Measurements from ENCODE around the gene KRTAP1-5. TPM values are rescaled to one million over a fixed set of nuclear protein-coding genes. Genes with fewer than 3 reads are reported as not detected.

The KRTAP1-5 gene
- total RNA-seq, 2 donors from 2014 or later: not detected

DNA sequence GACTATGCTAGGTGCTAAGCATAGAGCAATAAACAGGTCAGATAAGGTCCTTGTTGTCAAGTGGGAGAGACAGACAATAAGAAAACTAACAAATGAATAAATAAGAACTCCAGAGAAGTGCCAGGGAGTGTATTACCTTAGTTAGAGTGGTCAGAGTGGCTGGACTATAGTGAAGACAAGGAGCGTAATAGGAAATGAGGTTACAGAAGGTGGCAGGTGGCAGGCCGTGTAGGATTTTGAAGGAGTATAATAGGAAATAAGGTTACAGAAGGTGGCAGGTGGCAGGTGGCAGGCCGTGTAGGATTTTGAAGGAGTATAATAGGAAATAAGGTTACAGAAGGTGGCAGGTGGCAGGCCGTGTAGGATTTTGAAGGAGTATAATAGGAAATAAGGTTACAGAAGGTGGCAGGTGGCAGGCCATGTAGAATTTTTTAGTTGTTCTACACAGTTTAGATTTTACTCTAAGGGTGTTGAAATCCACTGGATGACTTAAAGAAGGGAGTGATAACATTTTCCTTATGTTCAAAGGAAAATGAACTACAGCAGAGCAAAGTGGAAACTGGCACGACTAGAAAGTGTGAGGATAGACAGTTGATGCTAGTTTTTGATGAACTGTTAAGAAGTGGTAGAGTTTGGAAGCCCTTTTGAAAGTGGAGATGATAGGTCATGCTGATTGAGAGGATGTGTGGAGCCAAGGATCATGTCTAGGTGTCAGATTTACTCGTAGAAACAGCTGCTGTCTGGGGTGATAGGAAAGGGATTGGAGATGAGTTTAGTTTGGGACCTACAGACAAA is 14.5 kb downstream of the KRTAP1-5 start:
- no peak for DNase-seq
- no peaks in the 10 kb centered on the region for H3K27me3 ChIP-seq
- no peaks in the 10 kb centered on the region for H3K9me3 ChIP-seq
- TF ChIP-seq, protein P1, sequence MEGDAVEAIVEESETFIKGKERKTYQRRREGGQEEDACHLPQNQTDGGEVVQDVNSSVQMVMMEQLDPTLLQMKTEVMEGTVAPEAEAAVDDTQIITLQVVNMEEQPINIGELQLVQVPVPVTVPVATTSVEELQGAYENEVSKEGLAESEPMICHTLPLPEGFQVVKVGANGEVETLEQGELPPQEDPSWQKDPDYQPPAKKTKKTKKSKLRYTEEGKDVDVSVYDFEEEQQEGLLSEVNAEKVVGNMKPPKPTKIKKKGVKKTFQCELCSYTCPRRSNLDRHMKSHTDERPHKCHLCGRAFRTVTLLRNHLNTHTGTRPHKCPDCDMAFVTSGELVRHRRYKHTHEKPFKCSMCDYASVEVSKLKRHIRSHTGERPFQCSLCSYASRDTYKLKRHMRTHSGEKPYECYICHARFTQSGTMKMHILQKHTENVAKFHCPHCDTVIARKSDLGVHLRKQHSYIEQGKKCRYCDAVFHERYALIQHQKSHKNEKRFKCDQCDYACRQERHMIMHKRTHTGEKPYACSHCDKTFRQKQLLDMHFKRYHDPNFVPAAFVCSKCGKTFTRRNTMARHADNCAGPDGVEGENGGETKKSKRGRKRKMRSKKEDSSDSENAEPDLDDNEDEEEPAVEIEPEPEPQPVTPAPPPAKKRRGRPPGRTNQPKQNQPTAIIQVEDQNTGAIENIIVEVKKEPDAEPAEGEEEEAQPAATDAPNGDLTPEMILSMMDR (IDR thresholded peaks at IDR 0.05): no peak
- H3K27ac ChIP-seq: no peak overlapping the region
- no peak overlapping the region for H3K4me3 ChIP-seq
- intact Hi-C loops (cut with DNase I): no loop called here
- no peaks in the 10 kb centered on the region for H3K4me1 ChIP-seq
- no peaks in the 10 kb centered on the region for H3K36me3 ChIP-seq
- no peak overlapping the region for H3K9ac ChIP-seq (ENCODE audit: low read depth in 2 of 2, low read length in 2 of 2)

DNA sequence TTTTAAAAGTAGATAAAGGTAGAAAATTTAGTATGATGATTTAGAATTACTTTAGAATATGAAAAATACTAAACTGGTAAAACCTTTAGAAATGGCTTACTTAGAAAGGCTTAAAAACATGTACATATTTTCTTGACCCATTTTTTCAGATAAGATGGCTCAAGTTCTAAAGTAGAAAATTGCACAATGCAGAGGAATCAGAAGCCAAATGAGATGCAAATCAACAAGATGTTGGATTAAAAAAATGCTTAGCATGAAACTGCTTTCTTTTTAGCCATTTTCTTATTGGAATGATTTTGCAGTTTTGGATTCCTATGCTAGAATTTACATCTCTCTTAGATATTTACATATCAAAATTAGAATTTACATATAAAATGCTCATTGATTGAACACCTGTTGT is 16.6 kb downstream of the KRTAP1-5 start:
- Histone ChIP-seq H3K27me3 (no peaks in the 10 kb centered on the region), H3K36me3 (no peaks in the 10 kb centered on the region), H3K4me3 (no peak overlapping the region)

DNA sequence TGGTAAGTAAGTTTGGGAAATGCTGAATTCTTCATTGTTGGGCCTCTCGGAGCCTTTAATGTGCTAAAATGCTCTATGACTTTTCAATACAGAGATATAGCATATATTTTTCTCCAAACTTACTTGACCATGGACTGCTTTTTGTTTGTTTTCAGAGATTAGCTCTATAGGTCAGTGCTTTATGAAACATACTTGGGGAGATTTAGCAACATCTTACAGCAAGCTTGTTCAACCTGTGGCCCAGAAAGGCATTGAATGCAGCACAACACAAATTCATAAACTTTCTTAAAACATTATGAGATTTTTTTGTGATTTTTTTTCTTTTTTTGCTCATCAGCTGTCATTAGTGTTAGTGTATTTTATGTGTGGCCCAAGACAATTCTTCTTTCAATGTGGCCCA is 17.1 kb downstream of the KRTAP1-5 start:
- no peaks in the 10 kb centered on the region for H3K9me3 ChIP-seq
- DNase-seq: no peak
- H3K9ac ChIP-seq (ENCODE audit: low read depth in 2 of 2, low read length in 2 of 2): no peak overlapping the region
- no peaks in the 10 kb centered on the region for H3K36me3 ChIP-seq
- no peak overlapping the region for H3K27ac ChIP-seq
- intact Hi-C loops (cut with DNase I): no loop called here
- no peaks in the 10 kb centered on the region for H3K27me3 ChIP-seq
- no peaks in the 10 kb centered on the region for H3K4me1 ChIP-seq
- H3K4me3 ChIP-seq: no peak overlapping the region
- TF ChIP-seq, protein P1 (IDR thresholded peaks at IDR 0.05): no peak

More for the DNA sequence above, 16.6 kb downstream of the KRTAP1-5 start:
- Histone ChIP-seq H3K27ac (no peak overlapping the region), H3K9me3 (no peaks in the 10 kb centered on the region), H3K4me1 (no peaks in the 10 kb centered on the region), H3K9ac (ENCODE audit: low read depth in 2 of 2, low read length in 2 of 2) (no peak overlapping the region)
- intact Hi-C loops (cut with DNase I): no loop called here
- no peak for DNase-seq
- TF ChIP-seq, protein P1 (IDR thresholded peaks at IDR 0.05): no peak

DNA sequence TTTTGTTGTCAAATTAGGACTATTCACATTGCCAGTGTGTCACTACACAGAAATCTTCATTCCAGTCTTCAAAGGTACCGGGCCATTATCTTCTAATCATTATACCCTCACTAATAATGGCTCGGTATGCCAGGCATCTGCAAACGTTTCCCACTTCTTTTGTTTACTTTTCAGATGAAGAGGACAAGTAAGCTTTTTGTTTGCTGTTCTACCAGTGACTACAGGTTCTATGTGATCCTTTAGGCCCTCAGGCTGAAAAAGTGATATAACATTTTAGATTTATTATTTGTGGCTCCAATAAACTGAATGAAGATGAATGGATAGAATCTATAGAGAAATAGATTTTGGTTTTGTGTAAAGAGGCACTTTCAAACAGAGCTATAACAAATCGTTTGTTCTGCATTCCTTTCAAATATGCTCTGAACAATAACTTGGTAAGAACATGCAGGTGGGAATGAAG is 17.7 kb downstream of the KRTAP1-5 start:
- Histone ChIP-seq H3K4me3 (no peak overlapping the region), H3K27me3 (no peaks in the 10 kb centered on the region)

DNA sequence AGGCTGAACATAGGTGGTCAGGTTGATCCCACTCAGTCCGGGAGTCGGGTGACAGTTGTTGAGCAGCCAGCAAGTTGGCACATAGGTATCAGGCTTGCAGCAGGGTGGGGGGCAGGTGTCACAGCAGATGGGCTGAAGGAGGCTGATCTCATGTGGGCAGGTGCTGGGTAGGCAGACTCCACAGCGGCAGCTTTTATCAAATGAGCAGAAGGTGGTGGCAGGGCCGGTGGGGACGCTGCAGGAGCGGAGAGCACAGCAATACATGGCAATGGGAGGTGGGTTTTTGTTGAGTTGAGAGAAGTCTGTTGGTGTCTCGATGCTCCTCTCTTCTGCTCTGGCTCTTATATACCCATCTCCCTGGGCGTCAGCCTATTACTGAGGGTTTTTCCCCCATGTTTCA is 18.2 kb downstream of the KRTAP1-5 start, which contains the start of gene KRTAP3-1:
Gene KRTAP3-1 (minus strand): TSS at position 318 of the 400 bp plus-strand sequence. CDS start 54 bp downstream, at position 264.
- H3K36me3 ChIP-seq: no peaks in the 10 kb centered on the region
- intact Hi-C loops (cut with DNase I): no loop called here
- DNase-seq: no peak
- no peaks in the 10 kb centered on the region for H3K27me3 ChIP-seq
- no peaks in the 10 kb centered on the region for H3K9me3 ChIP-seq
- no peak within 1 kb of the TSS for H3K27ac ChIP-seq
- TF ChIP-seq, protein P1 (IDR thresholded peaks at IDR 0.05): no peak
- H3K9ac ChIP-seq (ENCODE audit: low read depth in 2 of 2, low read length in 2 of 2): no peak within 1 kb of the TSS
- no peak within 1 kb of the TSS for H3K4me3 ChIP-seq
- no peaks in the 10 kb centered on the region for H3K4me1 ChIP-seq

More for the DNA sequence above, 17.7 kb downstream of the KRTAP1-5 start:
- intact Hi-C loops (cut with DNase I): no loop called here
- Histone ChIP-seq H3K36me3 (no peaks in the 10 kb centered on the region), H3K27ac (no peak overlapping the region), H3K9me3 (no peaks in the 10 kb centered on the region), H3K9ac (ENCODE audit: low read depth in 2 of 2, low read length in 2 of 2) (no peak overlapping the region), H3K4me1 (no peaks in the 10 kb centered on the region)
- TF ChIP-seq, protein P1 (IDR thresholded peaks at IDR 0.05): no peak
- no peak for DNase-seq

All from colonic mucosa (tissue), 4 donors.